Measurements from ENCODE around the gene ZRANB1.

DNA sequence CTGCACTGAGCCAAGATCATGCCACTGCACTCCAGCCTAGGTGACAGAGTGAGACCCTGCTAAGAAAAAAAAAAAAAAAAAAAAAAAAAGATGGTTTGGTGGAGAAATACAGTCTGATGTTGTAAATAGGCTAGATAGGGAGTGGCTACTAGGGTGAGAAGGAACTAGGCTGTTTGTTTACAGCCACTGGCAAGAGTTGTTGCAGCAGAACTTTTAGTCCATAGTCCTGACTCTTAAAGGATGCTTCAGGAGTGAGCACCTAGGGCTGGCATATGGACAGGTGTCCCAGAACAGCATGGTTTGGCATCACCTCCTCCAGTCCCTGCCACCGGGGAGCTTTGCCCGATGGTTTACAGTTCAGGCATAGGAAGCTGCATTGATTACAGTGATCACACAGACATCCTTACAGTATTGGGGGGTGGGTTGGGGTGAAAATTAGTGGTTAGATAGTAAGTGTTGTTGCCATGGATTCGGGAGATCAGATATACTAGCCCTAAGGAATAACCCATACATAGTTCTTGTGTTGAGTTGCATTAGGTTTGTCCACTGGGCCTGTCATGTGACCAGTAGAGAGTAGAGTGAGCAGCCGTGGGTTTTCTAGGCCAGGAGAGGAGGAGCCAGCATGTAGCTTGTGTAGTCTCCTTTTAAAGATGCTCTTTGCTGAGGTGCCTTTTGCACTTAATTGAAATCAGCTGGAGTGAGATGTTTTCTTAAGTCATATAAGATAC is 35.9 kb downstream of the ZRANB1 start:
- TF ChIP-seq CTCF (IDR thresholded peaks at IDR 0.05) (no peak), POLR2A (IDR thresholded peaks at IDR 0.05) (no peak), EP300 (IDR thresholded peaks at IDR 0.05) (no peak)
